ENCODE results near the gene GOLGA8K.
"Not testable (repeated sequence)": the region's sequence is repeated elsewhere in the genome, so short reads cannot be mapped to it uniquely, and the experiment has no call there.

The GOLGA8K gene, protein sequence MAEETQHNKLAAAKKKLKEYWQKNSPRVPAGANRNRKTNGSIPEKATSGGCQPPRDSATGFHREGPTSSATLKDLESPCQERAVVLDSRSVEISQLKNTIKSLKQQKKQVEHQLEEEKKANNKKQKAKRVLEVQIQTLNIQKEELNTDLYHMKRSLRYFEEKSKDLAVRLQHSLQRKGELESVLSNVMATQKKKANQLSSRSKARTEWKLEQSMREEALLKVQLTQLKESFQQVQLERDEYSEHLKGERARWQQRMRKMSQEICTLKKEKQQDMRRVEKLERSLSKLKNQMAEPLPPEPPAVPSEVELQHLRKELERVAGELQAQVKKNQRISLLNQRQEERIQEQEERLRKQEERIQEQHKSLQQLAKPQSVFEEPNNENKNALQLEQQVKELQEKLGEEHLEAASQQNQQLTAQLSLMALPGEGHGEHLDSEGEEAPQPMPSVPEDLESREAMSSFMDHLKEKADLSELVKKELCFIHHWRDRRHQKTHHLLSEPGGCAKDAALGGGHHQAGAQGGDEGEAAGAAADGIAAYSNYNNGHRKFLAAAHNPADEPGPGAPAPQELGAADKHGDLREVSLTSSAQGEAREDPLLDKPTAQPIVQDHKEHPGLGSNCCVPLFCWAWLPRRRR

DNA sequence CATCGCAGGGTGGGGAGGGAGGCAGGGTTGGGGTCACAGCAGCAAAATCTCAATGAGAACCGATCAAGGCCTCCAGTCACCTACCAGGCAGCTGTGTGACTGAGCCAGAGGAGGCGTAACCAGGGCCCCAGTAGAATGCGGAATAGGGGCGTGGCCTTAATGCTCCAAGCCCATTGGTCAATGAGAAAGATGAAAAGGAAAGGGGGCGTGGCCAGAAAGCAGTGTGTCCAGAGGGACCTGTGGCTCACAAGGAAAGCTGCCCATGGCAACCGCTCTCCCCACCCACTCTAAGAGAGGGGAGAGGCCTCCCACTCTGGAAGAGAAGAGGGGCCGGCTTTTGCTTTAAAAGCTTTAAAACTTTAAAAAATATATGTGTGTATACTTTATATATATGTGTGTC is at the start of gene GOLGA8K:
Gene GOLGA8K, minus strand, starts transcription at position 101 of the 400 bp plus-strand sequence. Its CDS starts 98 bp downstream, at position 3.
- not testable (repeated sequence) for DNase-seq (ENCODE audit: low read depth in 2 of 2)

DNA sequence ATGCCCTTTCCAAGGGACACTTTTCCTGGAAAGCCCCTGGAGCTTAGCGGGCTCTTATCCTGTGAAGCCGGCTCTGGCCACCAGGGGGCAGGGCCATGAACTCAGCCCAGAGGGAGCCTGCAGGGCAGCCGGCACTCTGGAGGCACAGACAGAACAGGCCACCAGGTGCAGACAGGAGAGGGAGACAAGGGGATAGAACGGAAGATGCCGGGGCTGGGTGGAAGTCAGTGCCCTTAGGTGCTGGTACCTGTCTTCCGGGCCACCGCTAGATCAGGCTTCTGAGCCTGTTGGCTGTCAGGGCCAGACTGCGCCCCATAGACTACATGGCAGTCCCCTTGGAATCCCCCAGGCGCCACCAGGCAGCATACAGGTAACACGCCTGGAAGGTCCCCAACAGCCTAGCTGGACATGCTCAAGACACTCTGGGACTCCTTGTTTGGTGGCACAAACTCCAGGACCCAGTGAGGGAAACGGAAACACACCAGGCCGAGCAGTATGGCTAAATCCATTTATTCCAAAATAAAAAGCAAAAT is 37.4 kb upstream of the GOLGA8K start:
- DNase-seq (ENCODE audit: low read depth in 2 of 2): not testable (repeated sequence)

DNA sequence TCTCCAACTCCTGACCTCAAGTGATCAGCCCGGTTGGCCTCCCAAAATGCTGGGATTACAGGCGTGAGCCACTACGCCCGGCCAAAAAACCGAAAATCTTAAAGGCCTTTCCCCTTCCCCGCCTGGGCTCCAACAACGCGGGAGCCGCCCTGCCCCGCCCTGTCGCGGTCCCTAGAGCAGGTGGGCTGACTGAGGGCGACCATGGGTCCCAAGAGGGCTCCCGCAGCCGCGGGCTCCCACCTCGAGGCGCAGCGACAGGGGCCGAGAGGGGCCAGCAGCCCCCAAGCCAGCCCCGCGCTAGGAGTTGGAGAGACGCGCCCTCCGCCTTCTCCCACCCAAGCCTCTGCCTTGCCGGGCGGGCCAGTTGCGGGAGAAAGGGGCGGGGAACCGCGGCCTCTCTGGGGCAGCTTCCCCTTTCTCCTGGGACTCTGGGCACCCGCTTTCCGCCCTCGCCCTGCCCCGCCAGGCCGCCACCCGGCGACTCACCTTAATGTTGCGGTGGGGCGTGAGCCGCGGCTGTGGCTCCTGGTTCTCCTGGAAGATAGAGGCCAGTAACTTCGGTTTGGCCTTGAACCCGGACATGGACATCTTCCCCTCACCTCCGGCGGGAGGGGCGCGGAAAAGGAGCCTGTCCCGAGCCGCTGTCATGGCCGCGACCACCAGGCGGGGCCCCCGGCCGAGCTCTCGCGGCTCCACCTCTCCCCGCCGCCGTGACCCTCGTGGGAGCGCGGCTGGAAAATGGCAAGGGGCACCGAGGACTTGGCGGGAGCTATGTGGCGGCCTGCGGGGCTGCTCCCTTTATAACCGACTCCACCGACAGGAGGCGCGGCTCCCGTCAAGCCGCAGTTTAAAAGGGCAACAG is 31.2 kb upstream of the GOLGA8K start:
- DNase-seq (ENCODE audit: low read depth in 2 of 2): not testable (repeated sequence)

DNA sequence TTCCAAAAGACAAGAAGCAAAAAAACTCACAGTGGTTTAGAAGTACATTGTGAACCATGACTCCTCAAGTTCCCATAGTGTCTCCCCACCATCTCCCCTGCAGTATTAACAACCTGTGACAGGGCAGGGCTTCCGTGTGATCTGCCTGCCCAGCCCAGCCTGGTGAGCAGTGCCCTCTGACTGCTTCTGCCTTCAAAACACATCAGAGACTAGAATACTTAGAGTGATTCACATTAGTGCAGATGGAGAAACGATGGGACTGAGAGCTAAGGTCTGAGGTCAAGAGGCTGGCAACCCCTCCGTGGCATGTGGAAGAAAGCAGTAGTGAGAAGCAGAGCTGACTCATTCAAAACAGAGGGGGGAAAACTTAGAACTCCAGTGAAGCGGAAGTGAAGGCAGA is 24.5 kb upstream of the GOLGA8K start:
- DNase-seq (ENCODE audit: low read depth in 2 of 2): not testable (repeated sequence)

DNA sequence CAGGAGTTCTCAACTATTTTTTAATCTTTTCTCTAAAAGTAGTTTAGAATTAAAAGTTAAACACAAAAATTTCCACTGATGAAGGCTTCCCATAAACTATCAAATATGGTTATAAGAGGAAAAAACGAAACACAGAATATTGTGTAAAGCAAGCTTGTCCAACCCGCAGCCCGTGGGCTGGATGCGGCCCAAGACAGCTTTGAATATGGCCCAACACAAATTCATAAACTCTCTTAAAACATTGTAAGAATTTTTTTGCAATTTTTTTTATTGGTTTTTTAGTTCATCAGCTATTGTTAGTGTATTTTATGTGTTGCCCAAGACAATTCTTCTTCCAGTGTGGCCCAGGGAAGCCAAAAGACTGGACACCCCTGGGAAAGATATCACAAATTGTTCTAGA is 23.4 kb upstream of the GOLGA8K start:
- not testable (repeated sequence) for DNase-seq (ENCODE audit: low read depth in 2 of 2)

DNA sequence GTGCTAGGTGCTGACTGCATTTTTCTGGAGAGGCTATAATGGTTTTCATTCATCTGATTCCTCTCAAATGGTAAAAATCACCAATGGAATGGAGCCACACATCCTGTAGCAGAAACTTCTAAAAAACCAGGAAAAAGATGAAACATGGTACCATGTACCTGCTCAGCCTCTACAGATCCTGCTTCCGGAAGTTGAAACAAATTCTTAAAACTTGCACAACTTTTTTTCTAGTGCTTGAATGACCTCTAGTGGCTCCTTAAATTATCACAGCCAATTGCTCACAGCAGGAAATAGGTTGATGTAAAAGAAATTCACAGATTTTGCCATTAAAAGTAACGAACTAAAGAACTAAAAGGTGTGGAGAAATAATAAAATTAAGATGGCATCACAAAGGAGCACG is 4.8 kb upstream of the GOLGA8K start:
- not testable (repeated sequence) for DNase-seq (ENCODE audit: low read depth in 2 of 2)

DNA sequence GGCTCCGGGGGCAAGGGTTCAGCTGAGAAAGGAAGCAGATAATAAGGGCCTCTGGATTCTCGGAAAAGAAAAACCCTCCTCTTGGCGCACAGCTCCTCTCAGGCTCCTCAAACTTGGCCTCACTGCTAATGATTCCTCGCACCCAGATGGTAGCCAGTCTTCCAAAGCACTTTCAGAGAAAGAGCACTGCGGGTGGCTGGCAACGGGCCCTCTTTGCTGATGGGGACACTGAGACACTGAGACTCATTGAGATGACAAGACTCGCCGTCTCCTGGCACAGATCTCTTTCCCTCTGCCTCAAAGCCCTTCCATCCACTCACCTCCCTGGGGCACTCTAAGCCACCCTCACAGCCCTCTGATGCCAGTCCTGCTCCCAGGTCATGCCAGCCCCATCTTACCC is 6.6 kb downstream of the GOLGA8K start:
- not testable (repeated sequence) for DNase-seq (ENCODE audit: low read depth in 2 of 2)

DNA sequence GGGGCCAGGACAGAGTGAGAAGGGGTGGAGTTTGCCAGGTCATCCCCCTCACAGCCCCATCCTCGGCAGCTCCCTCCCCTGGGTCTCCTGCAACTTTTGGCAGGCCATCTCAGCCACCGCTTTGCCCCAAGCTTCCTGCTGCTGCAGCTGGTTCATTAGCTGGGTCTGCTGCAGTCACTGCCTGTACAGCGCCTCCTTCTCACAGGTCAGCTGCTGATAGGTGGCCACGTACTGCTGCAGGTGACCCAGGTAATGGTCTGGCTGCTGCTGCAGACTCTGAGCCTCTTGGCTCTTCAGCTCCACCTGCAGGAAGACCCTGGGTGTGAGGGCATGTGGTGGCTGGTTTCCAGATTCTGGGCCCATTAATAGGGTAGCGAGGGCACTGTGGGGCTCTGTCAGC is 8.3 kb downstream of the GOLGA8K start:
- DNase-seq (ENCODE audit: low read depth in 2 of 2): not testable (repeated sequence)

DNA sequence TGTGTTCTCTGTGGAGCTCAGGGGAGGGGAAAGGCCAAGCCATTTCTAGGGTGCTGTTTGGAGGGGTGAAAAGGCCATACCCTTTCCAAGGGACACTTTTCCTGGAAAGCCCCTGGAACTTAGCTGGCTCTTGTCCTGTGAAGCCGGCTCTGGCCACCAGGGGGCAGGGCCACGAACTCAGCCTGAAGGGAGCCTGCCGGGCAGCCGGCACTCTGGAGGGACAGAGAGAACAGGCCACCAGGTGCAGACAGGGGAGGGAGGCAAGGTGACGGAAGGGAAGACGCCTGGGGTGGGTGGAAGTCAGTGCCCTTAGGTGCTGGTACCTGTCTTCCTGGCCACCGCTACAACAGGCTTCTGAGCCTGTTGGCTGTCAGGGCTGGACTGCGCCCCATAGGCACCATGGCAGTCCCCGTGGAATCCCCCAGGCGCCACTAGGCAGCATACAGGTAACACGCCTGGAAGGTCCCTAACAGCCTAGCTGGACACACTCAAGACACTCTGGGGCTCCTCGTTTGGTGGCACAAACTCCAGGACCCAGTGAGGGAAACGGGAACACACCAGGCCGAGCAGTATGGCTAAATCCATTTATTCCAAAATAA is 14.9 kb downstream of the GOLGA8K start:
- DNase-seq (ENCODE audit: low read depth in 2 of 2): not testable (repeated sequence)

DNA sequence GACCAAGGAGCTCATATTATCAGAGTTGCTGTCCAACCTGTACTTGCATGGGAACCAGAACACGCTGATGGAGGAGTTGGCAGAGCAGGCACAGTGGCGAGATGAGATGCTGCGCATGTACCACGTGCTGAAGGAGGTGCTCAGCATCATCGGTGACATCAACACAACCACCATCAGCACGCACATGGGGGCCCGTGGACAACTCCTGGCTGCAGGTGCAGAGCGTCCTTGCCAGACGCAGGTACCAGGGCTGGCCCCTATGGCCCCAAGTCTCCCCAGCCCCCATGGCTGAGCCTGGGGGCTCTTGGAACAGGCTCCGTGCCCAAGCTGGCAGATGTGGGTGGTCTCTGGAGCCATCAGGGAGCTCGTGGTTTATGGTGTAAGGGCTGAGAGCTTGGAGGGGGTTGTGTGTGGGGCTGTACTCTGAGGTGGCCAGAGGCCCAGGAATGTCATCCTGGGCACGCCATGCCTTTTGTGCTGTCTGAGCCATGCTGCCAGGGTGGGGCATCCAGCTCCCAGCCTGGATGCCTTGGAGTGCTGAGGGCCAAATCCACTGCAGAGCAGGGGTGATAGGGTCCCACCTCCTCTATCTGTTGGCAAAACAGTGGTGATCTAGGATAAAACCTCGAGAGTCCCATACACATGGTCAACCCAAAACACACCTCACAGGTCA is 17.1 kb downstream of the GOLGA8K start:
- DNase-seq (ENCODE audit: low read depth in 2 of 2): not testable (repeated sequence)

DNA sequence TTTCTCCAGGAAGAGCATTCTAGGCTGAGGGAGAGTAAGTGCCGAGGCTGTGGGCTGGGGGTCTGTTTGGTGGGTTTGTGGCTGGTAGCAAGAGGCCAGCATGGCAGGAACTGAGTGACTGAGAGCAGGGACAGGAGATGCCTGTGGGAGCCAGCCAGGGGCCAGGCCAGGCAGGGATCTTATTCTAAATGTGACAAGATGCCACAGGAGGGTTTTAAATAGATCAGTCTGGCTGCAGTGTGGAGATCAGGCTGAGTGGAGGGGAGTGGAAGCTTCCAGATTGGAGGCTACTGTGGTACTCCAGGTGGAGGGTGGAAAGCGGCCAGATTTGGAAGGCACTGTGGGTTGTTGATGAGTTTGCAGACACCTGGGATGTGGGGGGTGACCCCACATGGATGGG is 28.9 kb downstream of the GOLGA8K start:
- not testable (repeated sequence) for DNase-seq (ENCODE audit: low read depth in 2 of 2)

DNA sequence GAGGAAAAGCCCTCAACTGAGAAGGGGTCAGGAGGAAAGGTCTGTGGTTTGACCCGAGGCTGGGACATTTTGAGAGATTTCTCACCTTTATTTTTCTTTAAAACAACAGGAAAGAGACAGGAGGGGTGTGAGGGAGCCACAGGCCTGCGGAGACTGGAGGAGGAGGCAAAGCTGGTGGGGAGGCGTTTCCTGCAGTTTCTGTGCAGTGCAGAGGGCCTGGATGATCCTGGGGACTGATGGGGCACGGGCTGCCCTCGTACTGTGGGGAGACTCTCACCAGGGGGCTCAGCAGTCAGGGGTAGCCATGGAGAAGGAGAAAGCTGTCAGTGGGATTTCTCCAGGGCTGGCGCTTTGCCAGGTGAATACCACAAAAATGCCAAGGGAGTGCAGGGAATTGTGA is 29.4 kb downstream of the GOLGA8K start:
- not testable (repeated sequence) for DNase-seq (ENCODE audit: low read depth in 2 of 2)

DNA sequence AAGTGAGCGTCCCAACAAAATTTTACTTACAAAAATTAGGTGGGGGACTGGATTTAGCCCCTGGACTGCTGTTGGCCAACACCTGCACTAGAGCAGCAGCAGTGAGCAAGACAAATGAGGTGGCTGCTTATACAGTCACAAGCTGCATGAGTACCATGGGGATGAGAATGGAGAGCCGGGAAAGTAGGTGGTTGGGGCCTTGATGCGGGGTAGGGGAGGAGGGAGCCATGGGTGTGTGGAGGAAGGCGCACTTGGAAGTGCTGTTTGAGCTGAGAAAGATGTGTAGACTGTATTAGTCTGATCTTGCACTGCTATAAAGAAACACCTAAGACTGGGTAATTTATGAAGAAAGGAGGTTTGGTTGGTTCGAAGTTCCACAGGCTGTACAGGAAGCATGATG is 31.0 kb downstream of the GOLGA8K start:
- DNase-seq (ENCODE audit: low read depth in 2 of 2): not testable (repeated sequence)

DNA sequence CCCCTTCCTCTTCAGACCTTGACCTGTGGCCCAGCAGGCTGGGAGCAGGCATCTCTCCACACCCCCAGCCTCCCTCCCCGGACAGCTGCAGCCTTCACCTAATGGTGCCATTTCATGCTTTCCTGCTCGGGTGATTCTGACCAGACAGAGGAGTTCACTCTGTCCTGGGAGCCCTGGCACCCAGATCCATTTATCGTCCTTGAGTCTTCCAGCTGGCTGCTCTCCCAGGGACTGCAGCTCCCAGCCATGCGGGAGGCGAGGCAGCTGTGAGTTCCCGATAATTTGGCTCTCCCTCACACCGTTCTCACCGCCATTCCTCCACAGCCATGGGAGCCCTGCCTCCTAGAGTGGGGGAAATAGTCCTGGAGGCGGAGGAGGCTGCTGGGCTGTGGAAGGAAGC is 32.6 kb downstream of the GOLGA8K start:
- not testable (repeated sequence) for DNase-seq (ENCODE audit: low read depth in 2 of 2)

DNA sequence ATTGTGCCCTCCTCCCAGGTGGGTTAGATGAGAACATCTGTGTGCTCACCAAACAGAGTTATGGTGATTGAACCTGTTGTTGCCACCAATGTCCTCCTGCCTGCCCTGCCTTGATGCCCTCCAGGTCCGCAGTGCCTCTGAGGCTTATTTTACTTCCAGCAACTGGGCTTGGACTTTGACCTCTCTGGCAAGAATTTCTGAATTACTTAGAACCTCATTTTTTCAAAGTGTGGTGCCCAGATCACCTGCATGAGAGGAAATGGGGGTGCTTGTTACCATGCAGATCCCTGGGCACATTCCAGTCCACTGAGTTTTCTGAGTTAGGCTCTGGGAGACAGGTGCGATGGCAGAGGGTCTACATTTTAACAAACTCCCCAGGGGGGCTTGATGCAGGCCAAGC is 33.0 kb downstream of the GOLGA8K start:
- DNase-seq (ENCODE audit: low read depth in 2 of 2): not testable (repeated sequence)

DNA sequence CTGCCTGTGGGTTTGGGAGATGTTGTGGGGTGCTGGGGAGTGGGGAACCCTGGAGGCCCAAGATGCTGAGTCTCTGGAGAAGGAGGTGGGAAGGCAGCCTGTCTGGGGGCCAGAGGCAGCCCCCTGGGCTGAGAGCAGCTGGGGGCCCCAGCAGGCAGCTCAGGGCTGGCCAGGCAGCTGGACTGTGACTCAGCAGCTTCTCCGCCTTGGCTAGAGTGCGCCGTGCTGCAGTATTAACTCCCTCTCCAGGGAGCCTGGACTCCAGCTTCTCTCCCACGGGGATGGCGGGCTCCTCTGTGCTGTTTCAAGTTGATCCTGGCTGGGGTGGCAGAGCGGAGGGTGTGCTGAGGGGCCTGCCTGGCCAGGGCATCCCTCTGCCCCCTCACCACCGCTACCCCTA is 36.6 kb downstream of the GOLGA8K start:
- DNase-seq (ENCODE audit: low read depth in 2 of 2): not testable (repeated sequence)

DNA sequence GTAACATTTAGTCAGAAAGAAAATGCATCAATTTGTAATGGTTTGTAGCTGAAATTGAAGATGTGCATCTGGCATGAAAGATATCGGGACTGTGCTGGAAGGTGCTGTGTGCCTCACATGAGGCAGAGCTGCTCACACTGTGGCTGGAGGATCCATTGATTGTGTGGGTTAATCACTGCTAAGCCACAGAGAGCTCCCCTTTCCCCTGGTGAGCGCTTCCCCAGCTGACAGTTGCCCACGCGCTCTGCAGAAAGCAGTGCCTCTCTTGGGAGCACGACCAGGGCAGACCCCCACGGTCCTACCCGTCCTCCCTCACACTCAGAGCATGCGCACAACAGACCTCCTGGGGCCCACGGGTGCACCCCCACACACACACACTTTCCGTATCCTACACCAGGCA is 37.1 kb downstream of the GOLGA8K start:
- DNase-seq (ENCODE audit: low read depth in 2 of 2): not testable (repeated sequence)

DNA sequence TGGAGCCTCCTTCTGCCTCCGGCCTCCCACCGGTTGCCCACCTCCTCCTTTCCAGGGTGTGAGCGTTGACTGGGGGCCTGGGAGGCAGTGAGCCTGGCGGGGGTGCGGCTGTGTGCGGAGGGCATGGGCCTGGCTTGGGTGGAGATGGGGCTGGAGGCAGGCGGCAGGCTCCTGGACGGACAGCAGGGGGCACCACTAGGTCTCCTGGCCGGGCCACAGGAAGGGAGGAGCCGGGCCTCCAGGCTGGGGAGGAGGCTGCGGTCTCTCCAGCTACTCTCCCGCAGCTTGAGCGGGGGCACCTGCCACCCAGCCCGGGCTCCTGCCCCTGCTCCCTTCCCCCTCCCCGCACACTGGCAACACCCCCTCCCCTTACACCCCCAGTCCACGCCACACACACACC is 38.1 kb downstream of the GOLGA8K start:
- DNase-seq (ENCODE audit: low read depth in 2 of 2): peak; percentile 9 to 56

DNA sequence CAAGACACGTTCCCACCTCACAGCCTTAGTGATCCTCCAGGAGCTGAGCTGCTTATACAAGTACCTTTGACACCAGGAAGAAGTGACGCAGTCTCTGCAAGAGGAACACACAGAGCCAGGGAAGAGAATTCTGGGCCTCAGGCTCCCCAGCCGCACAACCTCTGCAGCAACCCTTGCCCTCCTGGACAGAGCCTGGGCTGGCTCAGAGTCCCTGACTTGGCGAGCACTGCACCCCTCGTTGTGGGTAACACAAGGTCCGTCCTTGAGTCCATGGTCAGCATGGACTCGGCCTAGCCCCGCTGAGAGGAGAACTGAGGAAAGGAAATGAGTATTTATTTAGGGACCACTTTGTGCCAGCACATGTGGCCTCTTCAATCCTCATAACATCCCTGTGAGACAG is 39.6 kb downstream of the GOLGA8K start:
- not testable (repeated sequence) for DNase-seq (ENCODE audit: low read depth in 2 of 2)

DNA sequence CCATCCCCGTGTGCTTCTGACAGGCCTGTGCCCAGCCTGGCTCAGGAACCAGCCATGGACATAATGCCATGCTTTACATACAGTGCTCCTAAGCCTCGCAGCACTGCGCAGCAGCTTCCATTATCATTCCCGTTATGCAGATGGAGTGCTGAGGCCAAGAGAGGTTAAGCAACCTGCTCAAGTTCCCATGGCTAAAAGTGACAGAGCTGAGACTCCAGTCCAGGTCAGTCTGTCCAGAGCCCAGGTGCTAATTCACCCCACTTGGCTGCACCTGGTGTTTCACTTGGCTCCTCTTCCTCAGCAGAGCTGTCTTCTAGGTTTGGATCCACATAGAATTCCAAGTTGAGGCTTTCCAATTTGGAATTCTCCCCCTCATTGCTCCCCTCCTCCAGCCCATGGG is 41.4 kb downstream of the GOLGA8K start:
- DNase-seq (ENCODE audit: low read depth in 2 of 2): not testable (repeated sequence)

DNA sequence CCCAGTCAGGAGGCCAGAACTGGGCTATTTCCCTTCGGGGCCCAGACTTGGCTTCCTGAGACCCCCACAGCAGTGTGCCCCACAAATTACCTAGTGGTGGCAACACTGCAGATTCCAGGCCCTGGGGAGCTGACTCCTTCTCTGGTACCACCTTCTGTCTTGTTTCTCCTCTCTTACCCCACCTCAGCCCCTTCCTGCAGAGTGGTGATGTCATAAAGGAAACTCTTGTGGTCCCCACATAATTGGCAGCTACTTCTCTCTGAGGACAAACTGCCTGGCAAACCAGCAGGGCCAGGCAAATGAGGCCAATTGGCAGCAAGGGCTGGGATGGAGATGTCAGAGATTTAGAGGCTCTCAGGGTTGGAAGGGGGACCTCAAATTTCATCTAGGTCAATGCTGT is 44.6 kb downstream of the GOLGA8K start:
- DNase-seq (ENCODE audit: low read depth in 2 of 2): not testable (repeated sequence)
